Naive thymus-derived CD8-positive, alpha-beta T cell (primary cell): ENCODE data around the gene BMERB1. TPM values are rescaled to one million over a fixed set of nuclear protein-coding genes. Genes with fewer than 3 reads are reported as not detected.
"Not testable (repeated sequence)": the region's sequence is repeated elsewhere in the genome, so short reads cannot be mapped to it uniquely, and the experiment has no call there.

Experiments
- ATAC-seq, 2 donors: fragments of 150-1000 bp; cut with Tn5 transposase in 1 of 2; sonication (Bioruptor Pico), chemical (Tn5 transposase) in 1 of 2; 1 replicate in 1 of 2; 2 replicates in 1 of 2; pipeline ENCODE4 v1.10.0; 2021; ENCODE audit warnings: mild to moderate bottlenecking in 2 of 2, moderate library complexity in 2 of 2
- POLR2A ChIA-PET: fragments of 350-600 bp; sonication (Branson Sonifier 250); formaldehyde crosslinking; loops from one replicate; lab custom pipeline; 2021; ENCODE audit warnings: antibody characterized with exemption; lab: Charles Lee
- DNase-seq, 10 donors: peaks; one replicate each; pipeline versions ENCODE4 v3.0.0 to v3.0.0-alpha.2; 2020 to 2022
- H3K27ac Mint-ChIP-seq, 10 donors: one replicate each; pipeline ENCODE4 v1.8.0; 2020 to 2022; ENCODE audit warnings: mild to moderate bottlenecking in 10 of 10, mixed read lengths in 10 of 10, moderate library complexity in 4 of 10, inconsistent platforms in 1 of 10
- H3K27me3 Mint-ChIP-seq, 5 donors: one replicate each; pipeline ENCODE4 v1.8.0; 2021 to 2022; ENCODE audit warnings: mixed read lengths in 5 of 5
- H3K36me3 Mint-ChIP-seq, 3 donors: one replicate each; pipeline ENCODE4 v1.8.0; 2020 to 2022; ENCODE audit warnings: mixed read lengths in 3 of 3, mild to moderate bottlenecking in 2 of 3, inconsistent platforms in 1 of 3
- H3K4me1 Mint-ChIP-seq, 4 donors: one replicate each; pipeline ENCODE4 v1.8.0; 2021 to 2022; ENCODE audit warnings: mixed read lengths in 4 of 4
- H3K4me3 Mint-ChIP-seq, 10 donors: one replicate each; pipeline ENCODE4 v1.8.0; 2020 to 2022; ENCODE audit warnings: mild to moderate bottlenecking in 10 of 10, mixed read lengths in 10 of 10, moderate library complexity in 6 of 10, inconsistent platforms in 1 of 10
- H3K9me3 Mint-ChIP-seq, 9 donors: one replicate each; pipeline ENCODE4 v1.8.0; 2020 to 2022; ENCODE audit warnings: mixed read lengths in 9 of 9, mild to moderate bottlenecking in 3 of 9, inconsistent platforms in 1 of 9, moderate library complexity in 1 of 9
- polyA plus RNA-seq, 3 donors: library from polyadenylated mRNA; unstranded; fragments of 300-500 nt; fragmentation: Illumina TruSeq; gene quantifications; one replicate each; pipeline ENCODE4 v1.2.3, GENCODE V29; 2021
- total RNA-seq, 8 experiments: library from RNA in 2 of 8; stranded (reverse) in 2 of 8; gene quantifications; one replicate each; pipeline ENCODE4 v1.2.3 and lab custom pipeline; 2021 to 2026

The BMERB1 gene
- total and polyA plus RNA-seq, 5 experiments from 2014 or later = 1.4 to 4.6 (median 2.2) TPM

GRCh38 chr16:15403392-15403995 lies 30.9 kb upstream of the BMERB1 start:
- POLR2A ChIA-PET = no interaction called here
- Mint-ChIP-seq H3K4me3 (no peak overlapping the region), H3K27me3 (peaks cover 0 to 10% (median 4%) of the 10 kb centered on the region in 5 donors), H3K36me3 (no peaks in the 10 kb centered on the region), H3K27ac (no peak overlapping the region), H3K9me3 (no peaks in the 10 kb centered on the region), H3K4me1 (no peaks in the 10 kb centered on the region)
- ATAC-seq (no peak), DNase-seq (no peak)

DNA sequence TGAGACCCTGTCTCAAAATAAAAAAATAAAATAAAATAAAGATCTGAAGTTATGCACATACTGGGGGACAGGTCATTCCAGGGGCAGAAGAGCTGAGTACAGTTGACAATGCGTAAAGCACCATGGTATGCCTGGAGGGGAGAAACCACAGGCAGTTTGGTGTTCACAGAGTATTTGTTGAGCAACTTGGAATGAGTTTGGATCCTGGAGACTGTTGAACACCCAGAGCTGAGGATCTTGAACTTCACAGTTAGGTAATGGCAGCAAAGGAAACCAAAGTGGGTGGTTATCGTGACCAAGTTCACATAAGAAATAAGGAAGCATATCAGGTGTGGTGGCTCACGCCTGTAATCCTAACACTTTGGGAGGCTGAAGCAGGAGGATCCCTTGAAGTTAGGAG lies 30.3 kb upstream of the BMERB1 start:
- H3K4me1 Mint-ChIP-seq, H3K36me3 Mint-ChIP-seq, H3K27me3 Mint-ChIP-seq, H3K9me3 Mint-ChIP-seq, POLR2A ChIA-PET, DNase-seq, H3K4me3 Mint-ChIP-seq, H3K27ac Mint-ChIP-seq, ATAC-seq: not testable (repeated sequence)

GRCh38 chr16:15404792-15405191 lies 29.6 kb upstream of the BMERB1 start:
- DNase-seq (no peak), ATAC-seq (no peak)
- Mint-ChIP-seq H3K4me3 (no peak overlapping the region), H3K27me3 (peaks cover 0 to 4% (median 0%) of the 10 kb centered on the region in 5 donors), H3K4me1 (no peaks in the 10 kb centered on the region), H3K27ac (no peak overlapping the region), H3K9me3 (no peaks in the 10 kb centered on the region), H3K36me3 (no peaks in the 10 kb centered on the region)
- POLR2A ChIA-PET = no interaction called here

GRCh38 chr16:15407756-15408155 lies 26.6 kb upstream of the BMERB1 start:
- H3K9me3 Mint-ChIP-seq, H3K36me3 Mint-ChIP-seq, ATAC-seq, H3K4me3 Mint-ChIP-seq, H3K27ac Mint-ChIP-seq, H3K4me1 Mint-ChIP-seq, DNase-seq, H3K27me3 Mint-ChIP-seq: not testable (repeated sequence)
- POLR2A ChIA-PET = interaction anchor here (0.6 kb wide), 1 partner anchor 133 kb away, joined by 4 read pairs; no protein-coding TSS in a partner anchor

DNA sequence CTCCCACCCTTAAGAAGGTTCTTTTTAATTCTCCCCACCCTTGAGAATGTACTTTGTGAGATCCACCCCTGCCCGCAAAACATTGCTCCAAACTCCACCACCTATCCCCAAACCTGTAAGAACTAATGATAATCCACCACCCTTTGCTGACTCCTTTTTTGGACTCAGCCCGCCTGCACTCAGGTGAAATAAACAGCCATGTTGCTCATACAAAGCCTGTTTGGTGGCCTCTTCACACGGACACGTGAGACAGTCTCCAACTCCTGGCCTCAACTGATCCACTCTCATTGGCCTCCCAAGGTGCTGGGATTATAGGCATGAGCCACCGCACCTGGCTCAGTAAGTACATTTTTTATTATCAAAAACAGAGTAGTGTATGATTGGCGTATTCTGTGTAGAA lies 24.9 kb upstream of the BMERB1 start:
- POLR2A ChIA-PET, H3K4me3 Mint-ChIP-seq, H3K4me1 Mint-ChIP-seq, H3K36me3 Mint-ChIP-seq, ATAC-seq, H3K27me3 Mint-ChIP-seq, H3K9me3 Mint-ChIP-seq, DNase-seq, H3K27ac Mint-ChIP-seq: not testable (repeated sequence)

DNA sequence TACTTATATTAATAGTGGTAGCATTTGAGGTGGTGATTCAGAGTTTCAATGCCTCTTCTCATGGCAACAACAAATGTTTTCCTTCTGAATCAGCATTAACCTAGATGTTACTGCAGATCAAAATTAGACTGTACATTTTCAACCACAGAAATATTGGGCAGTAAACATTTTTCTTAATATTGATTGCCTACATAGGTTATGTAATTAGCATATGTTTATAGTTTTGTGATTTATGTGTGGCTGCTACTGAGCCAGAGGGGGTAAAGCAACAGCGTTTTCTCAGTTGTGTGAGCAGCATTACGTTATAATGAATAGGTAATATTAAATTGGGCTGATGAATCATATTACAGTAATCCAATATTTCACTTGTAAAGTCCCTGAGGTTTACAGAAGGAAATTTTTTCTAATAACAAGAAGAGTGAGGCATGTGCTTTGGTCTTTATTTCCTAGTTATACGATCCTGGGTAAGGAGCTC lies 18.8 kb upstream of the BMERB1 start:
- Mint-ChIP-seq H3K27ac (no peak overlapping the region), H3K9me3 (no peaks in the 10 kb centered on the region), H3K27me3 (peaks cover 0 to 7% (median 0%) of the 10 kb centered on the region in 5 donors), H3K36me3 (no peaks in the 10 kb centered on the region), H3K4me1 (no peaks in the 10 kb centered on the region), H3K4me3 (no peak overlapping the region)
- no peak for DNase-seq
- POLR2A ChIA-PET = no interaction called here
- no peak for ATAC-seq

GRCh38 chr16:15417197-15417596 lies 17.2 kb upstream of the BMERB1 start:
- H3K9me3 Mint-ChIP-seq = no peaks in the 10 kb centered on the region
- no peaks in the 10 kb centered on the region for H3K36me3 Mint-ChIP-seq
- H3K4me1 Mint-ChIP-seq = no peaks in the 10 kb centered on the region
- ATAC-seq = no peak
- no peak for DNase-seq
- POLR2A ChIA-PET = no interaction called here
- H3K4me3 Mint-ChIP-seq = no peak overlapping the region
- H3K27ac Mint-ChIP-seq = no peak overlapping the region
- H3K27me3 Mint-ChIP-seq = peaks cover 0 to 7% (median 0%) of the 10 kb centered on the region in 5 donors

- H3K9me3 Mint-ChIP-seq = no peaks in the 10 kb centered on the region
- peaks cover 0 to 11% (median 1%) of the 10 kb centered on the region in 5 donors for H3K27me3 Mint-ChIP-seq
- no peaks in the 10 kb centered on the region for H3K36me3 Mint-ChIP-seq
- H3K4me3 Mint-ChIP-seq = no peak overlapping the region
- H3K4me1 Mint-ChIP-seq = no peaks in the 10 kb centered on the region
- no peak overlapping the region for H3K27ac Mint-ChIP-seq
- ATAC-seq (no peak), DNase-seq (no peak)
- POLR2A ChIA-PET = no interaction called here
Measured at GRCh38 chr16:15418206-15418605, 16.2 kb upstream of the BMERB1 start.

GRCh38 chr16:15421696-15422095 lies 12.7 kb upstream of the BMERB1 start:
- H3K4me3 Mint-ChIP-seq, H3K27ac Mint-ChIP-seq, POLR2A ChIA-PET, H3K9me3 Mint-ChIP-seq, DNase-seq, H3K4me1 Mint-ChIP-seq, H3K36me3 Mint-ChIP-seq, ATAC-seq: not testable (repeated sequence)
- peaks cover 0 to 17% (median 5%) of the 10 kb centered on the region in 5 donors for H3K27me3 Mint-ChIP-seq

DNA sequence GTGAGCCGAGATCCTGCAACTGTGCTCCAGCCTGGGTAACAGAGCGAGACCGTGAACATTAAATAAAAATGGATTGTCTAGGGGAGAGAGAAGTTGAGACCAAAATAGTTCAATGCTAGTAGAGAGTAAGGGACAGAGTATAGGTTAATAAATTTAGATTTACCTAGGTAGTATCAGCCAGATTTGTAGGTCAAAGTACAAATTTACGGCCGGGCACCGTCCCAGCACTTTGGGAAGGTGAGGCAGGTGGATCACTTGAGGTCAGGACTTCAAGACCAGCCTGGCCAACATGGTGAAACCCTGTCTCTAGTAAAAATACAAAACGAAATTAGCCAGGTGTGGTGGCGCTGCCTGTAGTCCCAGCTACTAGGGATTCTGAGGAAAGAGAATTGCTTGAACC lies 12.2 kb upstream of the BMERB1 start:
- Mint-ChIP-seq H3K27ac (peak overlapping the region in 1 of 10 donors; percentile 66), H3K4me1 (no peaks in the 10 kb centered on the region), H3K4me3 (no peak overlapping the region), H3K9me3 (no peaks in the 10 kb centered on the region), H3K36me3 (no peaks in the 10 kb centered on the region), H3K27me3 (peaks cover 0 to 17% (median 5%) of the 10 kb centered on the region in 5 donors)
- DNase-seq (no peak), ATAC-seq (no peak)
- POLR2A ChIA-PET = no interaction called here

DNA sequence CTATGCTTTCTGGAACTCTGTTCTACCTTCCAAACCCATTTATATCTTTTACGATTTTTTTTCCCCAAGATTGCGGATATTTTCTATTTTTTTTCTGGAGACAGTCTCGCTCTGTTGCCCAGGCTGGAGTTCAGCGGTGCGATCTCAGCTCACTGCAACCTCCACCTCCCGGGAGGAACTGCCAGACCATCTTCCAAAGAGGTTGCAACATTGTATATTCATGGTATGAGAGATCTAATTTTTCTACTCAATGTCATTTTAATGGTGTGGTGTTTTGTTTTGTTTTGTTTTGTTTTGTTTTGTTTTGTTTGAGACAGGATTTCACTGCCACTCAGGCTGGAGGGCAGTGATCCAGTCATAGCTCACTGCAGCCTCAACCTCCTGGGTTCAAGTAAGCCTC lies 8.5 kb upstream of the BMERB1 start:
- Mint-ChIP-seq H3K4me1 (peaks cover 0 to 3% (median under 1%) of the 10 kb centered on the region in 4 donors), H3K4me3 (no peak overlapping the region), H3K27me3 (peaks cover 0 to 17% (median 5%) of the 10 kb centered on the region in 5 donors), H3K36me3 (no peaks in the 10 kb centered on the region), H3K9me3 (no peaks in the 10 kb centered on the region), H3K27ac (no peak overlapping the region)
- ATAC-seq (no peak), DNase-seq (no peak)
- POLR2A ChIA-PET = interaction anchor here (1.1 kb wide), 1 partner anchor 217 kb away, joined by 3 read pairs; the partner anchor contains the start of gene MARF1

DNA sequence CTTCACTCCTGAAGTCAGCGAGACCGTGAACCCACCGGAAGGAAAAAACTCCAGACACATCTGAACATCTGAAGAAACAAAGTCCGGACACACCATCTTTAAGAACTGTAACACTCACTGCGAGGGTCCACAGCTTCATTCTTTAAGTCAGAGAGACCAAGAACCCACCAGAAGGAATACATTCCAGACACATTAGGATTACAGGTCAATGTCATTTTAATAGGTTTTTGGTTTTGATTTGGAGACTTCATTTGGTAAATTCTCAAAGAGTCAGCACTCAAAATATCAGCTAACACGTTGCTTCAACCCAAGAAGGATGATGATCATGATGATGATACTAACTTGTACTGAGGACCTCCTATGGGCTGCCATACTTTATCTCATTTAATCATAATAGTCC lies 7.6 kb upstream of the BMERB1 start:
- H3K9me3 Mint-ChIP-seq = no peaks in the 10 kb centered on the region
- H3K36me3 Mint-ChIP-seq = no peaks in the 10 kb centered on the region
- H3K27ac Mint-ChIP-seq = peak overlapping the region in 1 of 10 donors; percentile 56
- peaks cover 0 to 12% (median 5%) of the 10 kb centered on the region in 5 donors for H3K27me3 Mint-ChIP-seq
- ATAC-seq = no peak
- POLR2A ChIA-PET = interaction anchor here (1.1 kb wide), 1 partner anchor 216 kb away, joined by 3 read pairs; the partner anchor contains the start of gene MARF1
- H3K4me3 Mint-ChIP-seq = no peak overlapping the region
- peaks cover 0 to 3% (median under 1%) of the 10 kb centered on the region in 4 donors for H3K4me1 Mint-ChIP-seq
- no peak for DNase-seq

DNA sequence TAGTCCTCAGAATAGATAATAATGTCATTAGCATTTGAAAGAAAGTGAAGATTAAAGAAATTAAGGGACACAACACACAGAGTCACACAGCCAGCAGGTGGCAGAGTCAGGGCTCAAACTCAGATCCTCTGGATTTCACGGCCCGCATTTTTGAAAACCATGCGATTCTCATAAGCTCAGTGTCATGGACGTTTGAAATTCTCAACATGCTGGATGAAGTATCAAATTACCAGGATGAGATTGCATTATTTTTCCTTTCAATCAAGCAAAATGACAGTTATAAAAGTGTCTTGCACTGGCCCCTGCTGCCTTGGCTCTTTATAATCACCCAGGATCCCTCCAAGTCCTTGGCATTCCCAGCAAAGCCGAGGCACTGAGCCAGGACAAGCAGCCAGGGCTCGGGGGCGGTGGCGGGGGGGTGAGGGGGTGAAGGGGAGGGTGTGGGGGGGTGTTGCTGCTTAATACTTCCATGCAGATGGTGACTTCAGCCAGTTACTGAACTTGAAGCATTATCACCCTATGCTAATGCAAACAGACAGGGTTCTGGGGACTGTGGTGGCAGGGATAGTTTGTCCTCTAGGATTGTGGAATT lies 6.6 kb upstream of the BMERB1 start:
- peaks cover 0 to 3% (median under 1%) of the 10 kb centered on the region in 4 donors for H3K4me1 Mint-ChIP-seq
- POLR2A ChIA-PET = no interaction called here
- peak overlapping the region in 5 of 10 donors; percentile 21 to 75 (median 59) for H3K27ac Mint-ChIP-seq
- peak; percentile 9 to 78 (median 36) for DNase-seq
- peaks cover 0 to 12% (median 4%) of the 10 kb centered on the region in 5 donors for H3K27me3 Mint-ChIP-seq
- no peaks in the 10 kb centered on the region for H3K9me3 Mint-ChIP-seq
- no peak overlapping the region for H3K4me3 Mint-ChIP-seq
- peak; percentile 42 to 50 for ATAC-seq
- no peaks in the 10 kb centered on the region for H3K36me3 Mint-ChIP-seq
